ENCODE measurements around the gene GRM3. TPM values are rescaled to one million over a fixed set of nuclear protein-coding genes. Genes with fewer than 3 reads are reported as not detected.

GRM3 gene
- total RNA-seq, 1 donor: not detected

GRCh38 chr7:86765931-86766330 is 122.2 kb downstream of the GRM3 start:
- no peaks in the 10 kb centered on the region for H3K27me3 ChIP-seq (ENCODE audit: insufficient read depth, low read length)
- no peak for DNase-seq (ENCODE audit: insufficient read length, low spot score, missing footprints)
- H3K4me3 ChIP-seq (ENCODE audit: insufficient read depth, low read length): no peak overlapping the region
- H2AFZ ChIP-seq (ENCODE audit: low read length): no peak overlapping the region
- peaks cover 4% of the 10 kb centered on the region for H3K9me3 ChIP-seq (ENCODE audit: low read depth, low read length)
- H3K79me2 ChIP-seq (ENCODE audit: insufficient read depth, low read length): no peaks in the 10 kb centered on the region
- no peak overlapping the region for H3K4me2 ChIP-seq (ENCODE audit: insufficient read depth, low read length)
- no peaks in the 10 kb centered on the region for H3K36me3 ChIP-seq (ENCODE audit: insufficient read depth, low read length)
- TF ChIP-seq, protein P1, sequence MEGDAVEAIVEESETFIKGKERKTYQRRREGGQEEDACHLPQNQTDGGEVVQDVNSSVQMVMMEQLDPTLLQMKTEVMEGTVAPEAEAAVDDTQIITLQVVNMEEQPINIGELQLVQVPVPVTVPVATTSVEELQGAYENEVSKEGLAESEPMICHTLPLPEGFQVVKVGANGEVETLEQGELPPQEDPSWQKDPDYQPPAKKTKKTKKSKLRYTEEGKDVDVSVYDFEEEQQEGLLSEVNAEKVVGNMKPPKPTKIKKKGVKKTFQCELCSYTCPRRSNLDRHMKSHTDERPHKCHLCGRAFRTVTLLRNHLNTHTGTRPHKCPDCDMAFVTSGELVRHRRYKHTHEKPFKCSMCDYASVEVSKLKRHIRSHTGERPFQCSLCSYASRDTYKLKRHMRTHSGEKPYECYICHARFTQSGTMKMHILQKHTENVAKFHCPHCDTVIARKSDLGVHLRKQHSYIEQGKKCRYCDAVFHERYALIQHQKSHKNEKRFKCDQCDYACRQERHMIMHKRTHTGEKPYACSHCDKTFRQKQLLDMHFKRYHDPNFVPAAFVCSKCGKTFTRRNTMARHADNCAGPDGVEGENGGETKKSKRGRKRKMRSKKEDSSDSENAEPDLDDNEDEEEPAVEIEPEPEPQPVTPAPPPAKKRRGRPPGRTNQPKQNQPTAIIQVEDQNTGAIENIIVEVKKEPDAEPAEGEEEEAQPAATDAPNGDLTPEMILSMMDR (IDR thresholded peaks at IDR 0.05; ENCODE audit: extremely low read depth, low read depth, low read length): no peak
- no peak overlapping the region for H3K27ac ChIP-seq (ENCODE audit: low read depth, low read length)
- no peaks in the 10 kb centered on the region for H3K4me1 ChIP-seq (ENCODE audit: insufficient read depth, low read length)
- H4K20me1 ChIP-seq (ENCODE audit: insufficient read depth, low read length): no peaks in the 10 kb centered on the region

- TF ChIP-seq, protein P1 (IDR thresholded peaks at IDR 0.05; ENCODE audit: extremely low read depth, low read depth, low read length): no peak
- no peaks in the 10 kb centered on the region for H4K20me1 ChIP-seq (ENCODE audit: insufficient read depth, low read length)
- H3K9me3 ChIP-seq (ENCODE audit: low read depth, low read length): peaks cover 4% of the 10 kb centered on the region
- no peak overlapping the region for H3K27ac ChIP-seq (ENCODE audit: low read depth, low read length)
- H3K4me2 ChIP-seq (ENCODE audit: insufficient read depth, low read length): no peak overlapping the region
- no peaks in the 10 kb centered on the region for H3K27me3 ChIP-seq (ENCODE audit: insufficient read depth, low read length)
- H3K4me1 ChIP-seq (ENCODE audit: insufficient read depth, low read length): no peaks in the 10 kb centered on the region
- H2AFZ ChIP-seq (ENCODE audit: low read length): no peak overlapping the region
- H3K79me2 ChIP-seq (ENCODE audit: insufficient read depth, low read length): no peaks in the 10 kb centered on the region
- H3K36me3 ChIP-seq (ENCODE audit: insufficient read depth, low read length): no peaks in the 10 kb centered on the region
- no peak overlapping the region for H3K4me3 ChIP-seq (ENCODE audit: insufficient read depth, low read length)
- no peak for DNase-seq (ENCODE audit: insufficient read length, low spot score, missing footprints)
Observed at GRCh38 chr7:86768394-86768793, 124.7 kb downstream of the GRM3 start.

DNA sequence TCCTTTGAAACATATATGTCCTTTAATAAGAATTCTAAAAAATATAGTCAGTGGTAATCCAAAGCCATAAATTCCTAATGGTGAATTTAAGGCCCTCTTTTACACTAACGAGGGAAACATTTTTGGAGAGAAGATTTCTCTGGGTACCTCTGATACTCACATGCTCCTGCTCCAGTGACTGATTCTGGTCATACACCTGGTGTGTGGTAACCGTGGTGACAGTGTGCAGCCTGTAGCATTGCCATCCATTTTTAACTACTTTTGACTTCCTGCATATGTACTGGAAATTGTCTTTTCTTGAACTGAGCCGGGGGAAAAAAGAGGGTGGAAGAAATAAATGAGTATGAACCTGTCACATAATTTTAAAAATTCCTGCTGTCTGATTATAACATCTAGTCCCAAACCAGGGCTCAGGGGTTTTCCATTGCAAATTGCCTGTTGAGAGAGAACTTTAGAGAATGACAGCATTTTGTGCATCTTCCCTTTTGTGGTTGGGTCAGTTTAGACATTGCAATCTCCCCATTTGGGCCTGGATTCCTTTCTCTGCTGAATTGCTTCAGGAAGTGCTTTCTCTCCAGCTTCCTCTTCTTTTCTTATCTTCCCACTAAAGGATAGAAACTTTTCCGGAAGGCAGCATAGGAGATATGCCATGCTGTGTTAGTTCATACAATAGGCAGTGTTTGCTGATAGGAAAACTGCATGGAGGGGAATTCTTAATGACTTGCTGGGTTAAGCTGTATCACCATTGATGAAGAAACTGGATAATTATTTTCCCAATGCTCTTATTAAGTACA is 125.5 kb downstream of the GRM3 start:
- H3K4me2 ChIP-seq (ENCODE audit: insufficient read depth, low read length): no peak overlapping the region
- no peaks in the 10 kb centered on the region for H3K36me3 ChIP-seq (ENCODE audit: insufficient read depth, low read length)
- TF ChIP-seq, protein P1 (IDR thresholded peaks at IDR 0.05; ENCODE audit: extremely low read depth, low read depth, low read length): no peak
- no peak for DNase-seq (ENCODE audit: insufficient read length, low spot score, missing footprints)
- H3K27ac ChIP-seq (ENCODE audit: low read depth, low read length): no peak overlapping the region
- H3K79me2 ChIP-seq (ENCODE audit: insufficient read depth, low read length): no peaks in the 10 kb centered on the region
- no peak overlapping the region for H3K4me3 ChIP-seq (ENCODE audit: insufficient read depth, low read length)
- no peaks in the 10 kb centered on the region for H3K27me3 ChIP-seq (ENCODE audit: insufficient read depth, low read length)
- H3K4me1 ChIP-seq (ENCODE audit: insufficient read depth, low read length): no peaks in the 10 kb centered on the region
- no peak overlapping the region for H2AFZ ChIP-seq (ENCODE audit: low read length)
- no peaks in the 10 kb centered on the region for H3K9me3 ChIP-seq (ENCODE audit: low read depth, low read length)
- H4K20me1 ChIP-seq (ENCODE audit: insufficient read depth, low read length): no peaks in the 10 kb centered on the region

GRCh38 chr7:86773309-86773708 is 129.6 kb downstream of the GRM3 start:
- no peak for DNase-seq (ENCODE audit: insufficient read length, low spot score, missing footprints)
- TF ChIP-seq, protein P1 (IDR thresholded peaks at IDR 0.05; ENCODE audit: extremely low read depth, low read depth, low read length): no peak
- Histone ChIP-seq H3K4me1 (ENCODE audit: insufficient read depth, low read length) (no peaks in the 10 kb centered on the region), H3K79me2 (ENCODE audit: insufficient read depth, low read length) (no peaks in the 10 kb centered on the region), H3K27ac (ENCODE audit: low read depth, low read length) (no peak overlapping the region), H3K9me3 (ENCODE audit: low read depth, low read length) (no peaks in the 10 kb centered on the region), H3K4me2 (ENCODE audit: insufficient read depth, low read length) (no peak overlapping the region), H2AFZ (ENCODE audit: low read length) (no peak overlapping the region), H3K27me3 (ENCODE audit: insufficient read depth, low read length) (no peaks in the 10 kb centered on the region), H3K4me3 (ENCODE audit: insufficient read depth, low read length) (no peak overlapping the region), H4K20me1 (ENCODE audit: insufficient read depth, low read length) (no peaks in the 10 kb centered on the region), H3K36me3 (ENCODE audit: insufficient read depth, low read length) (no peaks in the 10 kb centered on the region)

Measured in osteoblast (primary cell).